Sigmoid colon (tissue), 7 donors: ENCODE measurements around the gene ZDHHC1. TPM values are rescaled to one million over a fixed set of nuclear protein-coding genes. Genes with fewer than 3 reads are reported as not detected.

Experiments used
- DNase-seq: peaks from one replicate; pipeline ENCODE4 v3.0.0-alpha.2; 2019
- H3K27ac ChIP-seq, 4 donors: fragments of 200-600 bp; sonication (generic); one replicate each; pipeline ENCODE4 v1.5.1; 2016 to 2019; ENCODE audit warnings: mild to moderate bottlenecking in 1 of 4
- H3K27me3 ChIP-seq, 3 donors: fragments of 200-600 bp; sonication (generic); one replicate each; pipeline ENCODE4 v1.5.1; 2019; ENCODE audit warnings: mild to moderate bottlenecking in 1 of 3
- H3K36me3 ChIP-seq, 4 donors: fragments of 200-600 bp; sonication (generic); one replicate each; pipeline ENCODE4 v1.5.1; 2016 to 2019
- H3K4me1 ChIP-seq, 4 donors: fragments of 200-600 bp; sonication (generic); one replicate each; pipeline ENCODE4 v1.5.1; 2017 to 2019
- H3K4me3 ChIP-seq, 4 donors: fragments of 200-600 bp; sonication (generic); one replicate each; pipeline ENCODE4 v1.5.1; 2017 to 2019; ENCODE audit warnings: mild to moderate bottlenecking in 2 of 4, moderate library complexity in 1 of 4
- H3K9me3 ChIP-seq, 4 donors: fragments of 200-600 bp in 3 of 4; sonication (generic) in 3 of 4; one replicate each; pipeline versions ENCODE4 v1.5.1 to v1.6.1; 2013 to 2019
- CTCF ChIP-seq, 4 experiments: fragments of 450-650 bp in 3 of 4; fragments of 200-600 bp in 1 of 4; IDR thresholded peaks; one replicate each; pipeline ENCODE4 v1.5.1; 2016 to 2019; ENCODE audit warnings: antibody characterized with exemption in 4 of 4, mild to moderate bottlenecking in 3 of 4, moderate library complexity in 2 of 4
- EP300 ChIP-seq, 4 donors: sonication (generic); formaldehyde crosslinking; IDR thresholded peaks; one replicate each; pipeline ENCODE4 v1.6.1; 2017; ENCODE audit warnings: antibody characterized with exemption in 4 of 4
- POLR2A ChIP-seq, 2 donors: fragments of 450-650 bp; IDR thresholded peaks; one replicate each; pipeline ENCODE4 v1.6.1; 2016; ENCODE audit warnings: antibody characterized with exemption in 2 of 2, mild to moderate bottlenecking in 2 of 2, moderate library complexity in 2 of 2
- POLR2AphosphoS5 ChIP-seq, 4 donors: sonication (generic); formaldehyde crosslinking; IDR thresholded peaks; one replicate each; pipeline ENCODE4 v1.6.1; 2017; ENCODE audit warnings: antibody characterized with exemption in 4 of 4
- WGBS, 2 donors: extraction: QIAGEN DNeasy Blood & Tissue Kit; methylation state at CpG; one replicate each; pipeline ENCODE4 v1.1.7; 2013; 5-methylcytosine and 5-hydroxymethylcytosine counted together
- intact Hi-C: fragments of 100-400 bp; cut with DNase I; formaldehyde crosslinking; loops from one replicate; pipeline ENCODE4 v1.15.1; 2023
- polyA plus RNA-seq, 3 donors: library from polyadenylated mRNA; stranded (reverse); fragments of 200-250 nt; gene quantifications; one replicate each; pipeline ENCODE4 v1.2.3, GENCODE V29; 2013
- total RNA-seq, 4 donors: library from RNA; depleted of rRNA; stranded (reverse); fragments of >200 nt; gene quantifications; one replicate each; pipeline ENCODE4 v1.1.0, GENCODE V29; 2016
- donor health status: healthy with polysubstance abuse.
- donor health status: Bipolar disorder and iron deficiency.
- donor health status: healthy.

The ZDHHC1 gene
- total and polyA plus RNA-seq, 7 donors = 4.2 to 18.3 (median 12.7) TPM

GRCh38 chr16:67459066-67459860, 43.0 kb upstream of the ZDHHC1 start:
- H3K27me3 ChIP-seq = no peaks in the 10 kb centered on the region
- no peaks in the 10 kb centered on the region for H3K9me3 ChIP-seq
- 17 to 62% methylated on average over 7 of the region's 7 CpGs for WGBS, 2 donors
- H3K36me3 ChIP-seq = peaks cover 0 to 10% (median 0%) of the 10 kb centered on the region in 4 donors
- intact Hi-C loops = no loop called here
- no peak for DNase-seq
- peaks cover 0 to 83% (median 75%) of the 10 kb centered on the region in 4 donors for H3K4me1 ChIP-seq
- H3K27ac ChIP-seq = peak overlapping the region; percentile 63 to 82 (median 76)
- TF ChIP-seq EP300 (IDR thresholded peaks at IDR 0.05) = no peak
- peak in 1 of 2 donors; percentile 52 for TF ChIP-seq POLR2A (IDR thresholded peaks at IDR 0.05)
- no peak for TF ChIP-seq POLR2AphosphoS5 (IDR thresholded peaks at IDR 0.05)
- no peak for TF ChIP-seq CTCF (IDR thresholded peaks at IDR 0.05)
- H3K4me3 ChIP-seq = no peak overlapping the region

GRCh38 chr16:67458121-67458641, 41.9 kb upstream of the ZDHHC1 start:
- H3K36me3 ChIP-seq = peaks cover 0 to 16% (median 3%) of the 10 kb centered on the region in 4 donors
- 81 to 86% methylated on average over 6 of the region's 6 CpGs for WGBS, 2 donors
- DNase-seq = no peak
- peaks cover 0 to 80% (median 75%) of the 10 kb centered on the region in 4 donors for H3K4me1 ChIP-seq
- H3K27me3 ChIP-seq = no peaks in the 10 kb centered on the region
- peak overlapping the region; percentile 63 to 82 (median 76) for H3K27ac ChIP-seq
- TF ChIP-seq POLR2A (IDR thresholded peaks at IDR 0.05) (no peak), EP300 (IDR thresholded peaks at IDR 0.05) (no peak), POLR2AphosphoS5 (IDR thresholded peaks at IDR 0.05) (no peak), CTCF (IDR thresholded peaks at IDR 0.05) (no peak)
- intact Hi-C loops = no loop called here
- no peaks in the 10 kb centered on the region for H3K9me3 ChIP-seq
- H3K4me3 ChIP-seq = no peak overlapping the region

GRCh38 chr16:67457611-67458010, 41.3 kb upstream of the ZDHHC1 start:
- H3K4me3 ChIP-seq = no peak overlapping the region
- DNase-seq = no peak
- H3K36me3 ChIP-seq = peaks cover 0 to 19% (median 7%) of the 10 kb centered on the region in 4 donors
- no peaks in the 10 kb centered on the region for H3K9me3 ChIP-seq
- H3K4me1 ChIP-seq = peaks cover 0 to 74% (median 70%) of the 10 kb centered on the region in 4 donors
- TF ChIP-seq CTCF (IDR thresholded peaks at IDR 0.05) (no peak), EP300 (IDR thresholded peaks at IDR 0.05) (no peak), POLR2AphosphoS5 (IDR thresholded peaks at IDR 0.05) (no peak), POLR2A (IDR thresholded peaks at IDR 0.05) (no peak)
- peak overlapping the region; percentile 63 to 82 (median 76) for H3K27ac ChIP-seq
- intact Hi-C loops = no loop called here
- H3K27me3 ChIP-seq = no peaks in the 10 kb centered on the region
- WGBS, 2 donors = 83% methylated on average over 7 of the region's 7 CpGs

- Histone ChIP-seq H3K36me3 (peaks cover 2 to 30% (median 13%) of the 10 kb centered on the region in 4 donors), H3K27ac (peak overlapping the region; percentile 60 to 82 (median 76)), H3K4me3 (no peak overlapping the region), H3K27me3 (no peaks in the 10 kb centered on the region), H3K9me3 (no peaks in the 10 kb centered on the region), H3K4me1 (peaks cover 0 to 63% (median 60%) of the 10 kb centered on the region in 4 donors)
- no peak for TF ChIP-seq EP300 (IDR thresholded peaks at IDR 0.05)
- peak; percentile 41 to 79 (median 69) for TF ChIP-seq CTCF (IDR thresholded peaks at IDR 0.05)
- TF ChIP-seq POLR2AphosphoS5 (IDR thresholded peaks at IDR 0.05) = peak; percentile 32 to 70 (median 56)
- DNase-seq = peak; percentile 95
- intact Hi-C loops = loop anchor here (1.0 kb wide), 1 partner anchor 9 kb away; no protein-coding TSS in a partner anchor
- 20 to 59% methylated on average over 6 of the region's 6 CpGs for WGBS, 2 donors
These were observed 40.3 kb upstream of the ZDHHC1 start for GRCh38 chr16:67456391-67457081.
